NCI-H69 (cell line): ENCODE results near the gene RNASEL.
A peak's percentile ranks its signal among the peaks of the same experiment; 100 is the strongest.

Experiments used
- DNase-seq: peaks from one replicate; lab custom pipeline; 2025; lab: John Stamatoyannopoulos, UW

The RNASEL gene

GRCh38 chr1:182600036-182600713, 11.1 kb upstream of the RNASEL start:
- peak; percentile 44 for DNase-seq

- peak; percentile 75 for DNase-seq
These were observed 10.3 kb upstream of the RNASEL start for GRCh38 chr1:182599339-182599738.

- DNase-seq: peak; percentile 68
These were observed 9.2 kb upstream of the RNASEL start for GRCh38 chr1:182598296-182598695.

GRCh38 chr1:182596934-182597333, 7.9 kb upstream of the RNASEL start:
- peak; percentile 46 for DNase-seq

- DNase-seq: peak; percentile 82
These were observed 6.7 kb upstream of the RNASEL start for GRCh38 chr1:182595641-182596240.

GRCh38 chr1:182589931-182590330, 875 bp upstream of the RNASEL start:
- no peak for DNase-seq

- no peak for DNase-seq
These were observed 464 bp upstream of the RNASEL start for GRCh38 chr1:182589520-182589919.

- no peak for DNase-seq
These were observed 1.2 kb downstream of the RNASEL start for GRCh38 chr1:182587666-182588499.

GRCh38 chr1:182587093-182587492, 2.0 kb downstream of the RNASEL start:
- DNase-seq: no peak

GRCh38 chr1:182586380-182586779, 2.7 kb downstream of the RNASEL start:
- DNase-seq: no peak

GRCh38 chr1:182584746-182585145, 4.3 kb downstream of the RNASEL start:
- no peak for DNase-seq

GRCh38 chr1:182580736-182581135, 8.3 kb downstream of the RNASEL start:
- DNase-seq: no peak

- DNase-seq: no peak
These were observed 13.4 kb downstream of the RNASEL start for GRCh38 chr1:182575540-182576149.

GRCh38 chr1:182574156-182574555, 14.9 kb downstream of the RNASEL start:
- DNase-seq: no peak

GRCh38 chr1:182570611-182570970, 18.5 kb downstream of the RNASEL start:
- no peak for DNase-seq

- DNase-seq: no peak
These were observed 19.0 kb downstream of the RNASEL start for GRCh38 chr1:182569939-182570610.

- DNase-seq: no peak
These were observed 20.3 kb downstream of the RNASEL start for GRCh38 chr1:182568647-182569284.

GRCh38 chr1:182567629-182568028, 21.4 kb downstream of the RNASEL start:
- no peak for DNase-seq

- DNase-seq: no peak
These were observed 23.5 kb downstream of the RNASEL start for GRCh38 chr1:182565537-182565936.

- DNase-seq: no peak
These were observed 24.6 kb downstream of the RNASEL start for GRCh38 chr1:182564406-182565004.

- no peak for DNase-seq
These were observed 26.0 kb downstream of the RNASEL start for GRCh38 chr1:182563095-182563494.
